ENCODE data around the gene HOXD3. TPM values are rescaled to one million over a fixed set of nuclear protein-coding genes. Genes with fewer than 3 reads are reported as not detected.

The HOXD3 gene
- total RNA-seq, 1 experiment from 2014 or later: not detected

DNA sequence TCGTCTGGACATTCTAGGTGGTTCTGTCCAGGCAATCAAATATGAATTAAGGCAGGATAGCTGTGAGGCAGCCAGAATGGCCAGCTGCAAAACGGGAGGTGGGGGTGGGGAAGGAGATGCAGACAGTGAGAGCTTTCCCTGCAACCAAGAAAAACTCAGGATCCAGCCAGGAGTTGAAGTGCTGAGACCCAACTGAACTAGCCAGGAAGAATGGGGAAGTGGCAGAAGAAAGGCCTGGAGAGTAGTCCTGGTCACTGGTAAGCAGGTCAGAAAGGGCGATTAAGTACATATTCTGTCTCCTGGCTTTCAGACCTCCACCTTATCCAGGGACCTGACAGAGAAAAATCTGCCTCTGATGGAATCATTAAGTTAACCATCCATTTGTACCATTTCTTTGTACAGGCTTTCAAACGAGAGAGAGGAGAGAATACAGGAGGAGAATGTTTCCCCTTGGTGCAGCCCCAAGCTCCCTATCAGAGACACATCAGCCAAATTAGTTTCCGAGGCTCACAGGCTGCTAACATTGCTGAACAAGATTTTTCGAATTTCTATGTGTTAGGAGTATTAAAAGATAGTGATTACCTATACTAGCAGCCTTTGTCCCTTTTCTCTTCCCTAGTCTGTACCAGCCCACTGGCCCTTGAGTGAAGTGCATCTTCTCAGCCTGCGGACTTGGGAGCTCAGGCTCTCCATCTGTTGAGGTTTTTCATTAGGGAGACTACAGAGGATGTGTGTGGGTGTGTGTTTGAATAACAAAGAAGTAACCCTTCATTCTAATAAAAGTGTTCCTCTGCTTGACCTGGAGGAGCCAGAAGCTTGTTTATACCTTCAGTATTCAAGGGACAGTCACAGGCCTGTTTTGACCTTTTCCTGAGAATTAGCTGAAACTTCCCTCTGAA lies 18.9 kb downstream of the HOXD3 start:
- Histone ChIP-seq H3K79me2 (ENCODE audit: insufficient read depth, low read length) (no peaks in the 10 kb centered on the region), H4K20me1 (ENCODE audit: control insufficient read depth, insufficient read depth, insufficient read length) (no peaks in the 10 kb centered on the region), H4K91ac (ENCODE audit: insufficient read length, low read depth, low read length) (no peak overlapping the region), H3K4me1 (ENCODE audit: insufficient read depth, low read length) (no peaks in the 10 kb centered on the region), H3K14ac (ENCODE audit: insufficient read depth, low read length) (no peak overlapping the region), H2AFZ (ENCODE audit: low read length) (no peak overlapping the region), H2BK12ac (ENCODE audit: insufficient read length, low read depth, low read length) (no peak overlapping the region), H3K27me3 (ENCODE audit: insufficient read depth, low read length) (peaks cover 100% of the 10 kb centered on the region), H3T11ph (ENCODE audit: low read length) (no peak overlapping the region), H2BK20ac (ENCODE audit: low read depth, low read length, poor library complexity, severe bottlenecking) (no peak overlapping the region), H2BK15ac (ENCODE audit: low read depth, low read length) (no peak overlapping the region), H3K56ac (ENCODE audit: insufficient read length, low read depth, low read length) (no peak overlapping the region), H4K5ac (ENCODE audit: insufficient read length, low read depth, low read length) (no peak overlapping the region), H2AK5ac (ENCODE audit: insufficient read length, low read length) (no peak overlapping the region), H3K4ac (ENCODE audit: low read depth, low read length) (no peak overlapping the region), H3K9ac (ENCODE audit: extremely low read depth, insufficient read length, low read length) (no peak overlapping the region), H2BK120ac (ENCODE audit: low read depth, low read length, poor library complexity, severe bottlenecking) (no peak overlapping the region), H3K9me3 (ENCODE audit: control insufficient read depth, low read depth, low read length) (no peaks in the 10 kb centered on the region), H3K4me2 (ENCODE audit: insufficient read depth, insufficient read length, low read length) (no peak overlapping the region), H4K8ac (replicated peaks; ENCODE audit: insufficient read length, low read depth, low read length) (no peak overlapping the region), H3K23me2 (ENCODE audit: insufficient read length, low read depth, low read length, poor library complexity, severe bottlenecking) (no peaks in the 10 kb centered on the region), H3K23ac (ENCODE audit: insufficient read length, low read depth, low read length) (no peak overlapping the region), H2BK5ac (ENCODE audit: insufficient read length, low read length) (no peak overlapping the region), H3K79me1 (ENCODE audit: insufficient read depth, low read depth, low read length, poor library complexity, severe bottlenecking) (no peaks in the 10 kb centered on the region), H3K18ac (ENCODE audit: insufficient read length, low read depth, low read length) (no peak overlapping the region), H3K27ac (ENCODE audit: insufficient read length, low read depth, low read length) (no peak overlapping the region)
- TF ChIP-seq, protein P1, sequence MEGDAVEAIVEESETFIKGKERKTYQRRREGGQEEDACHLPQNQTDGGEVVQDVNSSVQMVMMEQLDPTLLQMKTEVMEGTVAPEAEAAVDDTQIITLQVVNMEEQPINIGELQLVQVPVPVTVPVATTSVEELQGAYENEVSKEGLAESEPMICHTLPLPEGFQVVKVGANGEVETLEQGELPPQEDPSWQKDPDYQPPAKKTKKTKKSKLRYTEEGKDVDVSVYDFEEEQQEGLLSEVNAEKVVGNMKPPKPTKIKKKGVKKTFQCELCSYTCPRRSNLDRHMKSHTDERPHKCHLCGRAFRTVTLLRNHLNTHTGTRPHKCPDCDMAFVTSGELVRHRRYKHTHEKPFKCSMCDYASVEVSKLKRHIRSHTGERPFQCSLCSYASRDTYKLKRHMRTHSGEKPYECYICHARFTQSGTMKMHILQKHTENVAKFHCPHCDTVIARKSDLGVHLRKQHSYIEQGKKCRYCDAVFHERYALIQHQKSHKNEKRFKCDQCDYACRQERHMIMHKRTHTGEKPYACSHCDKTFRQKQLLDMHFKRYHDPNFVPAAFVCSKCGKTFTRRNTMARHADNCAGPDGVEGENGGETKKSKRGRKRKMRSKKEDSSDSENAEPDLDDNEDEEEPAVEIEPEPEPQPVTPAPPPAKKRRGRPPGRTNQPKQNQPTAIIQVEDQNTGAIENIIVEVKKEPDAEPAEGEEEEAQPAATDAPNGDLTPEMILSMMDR (conservative IDR thresholded peaks at IDR 0.05): no peak
- peak overlapping the region in 1 of 2 experiments; percentile 75; a peak in 1 of 5 replicates for H3K4me3 Mint-ChIP-seq
- peaks cover 0 to 6% (median 0%) of the 10 kb centered on the region in 3 experiments; a peak in 2 of 7 replicates for H3K36me3 Mint-ChIP-seq (ENCODE audit: insufficient read depth in 1 of 3, low read depth in 3 of 3)
- H3K27me3 Mint-ChIP-seq (ENCODE audit: low read depth): peaks cover 100% of the 10 kb centered on the region
- H3K9me3 Mint-ChIP-seq: peaks cover 3 to 18% of the 10 kb centered on the region in 2 experiments; a peak in 4 of 5 replicates
- H3K27ac Mint-ChIP-seq: no peak overlapping the region
- no CpG with 5 or more reads among the region's 7 CpGs for WGBS (ENCODE audit: extremely low coverage, insufficient read length, low lambda C conversion rate)
- no peak for DNase-seq
- H3K4me1 Mint-ChIP-seq: peaks cover 35 to 47% of the 10 kb centered on the region in 2 experiments

All from H9 (cell line).